ENCODE data around the gene FEV. TPM values are rescaled to one million over a fixed set of nuclear protein-coding genes. Genes with fewer than 3 reads are reported as not detected.

Gene FEV
- total and polyA plus RNA-seq, 2 donors (not counting 3 experiments of a cell fraction or from before 2014, with no cell fraction given) = not detected

- H3K9me3 ChIP-seq (replicated peaks; ENCODE audit: control insufficient read depth, insufficient read depth, low read length) = no peaks in the 10 kb centered on the region
- dilution Hi-C loops (cut with MboI; ENCODE audit: extremely low pct_ligation_motif_present, low sequenced_read_pairs) (no loop called here), intact Hi-C loops (cut with micrococcal nuclease) (no loop called here)
- no peaks in the 10 kb centered on the region for H3K36me3 ChIP-seq (ENCODE audit: control insufficient read depth in 2 of 2, extremely low read depth in 1 of 2, insufficient read depth in 2 of 2, low read length in 2 of 2)
- DNase-seq (ENCODE audit: low read depth, low spot score) = no peak
- no peak overlapping the region for H3K9ac ChIP-seq (replicated peaks; ENCODE audit: extremely low read depth, insufficient read depth, low read length)
- H3K79me2 ChIP-seq (ENCODE audit: control insufficient read depth, insufficient read depth, low read length) = no peaks in the 10 kb centered on the region
- no peaks in the 10 kb centered on the region for H4K20me1 ChIP-seq (replicated peaks; ENCODE audit: control insufficient read depth, extremely low read depth, insufficient read depth, low read length)
- H3K9me1 ChIP-seq (replicated peaks; ENCODE audit: control insufficient read depth, extremely low read depth, insufficient read depth, low read length) = no peaks in the 10 kb centered on the region
- H3K4me1 ChIP-seq (ENCODE audit: control insufficient read depth, extremely low read depth, insufficient read depth, low read length) = no peaks in the 10 kb centered on the region
- FAIRE-seq = no peak
- ChIA-PET POLR2A (no interaction called here), CTCF (interaction anchor here (0.6 to 1.9 kb wide), 7 partner anchors 20 to 77 kb away, joined by 3 to 12 read pairs (median 3); no protein-coding TSS in a partner anchor)
- H2AFZ ChIP-seq (ENCODE audit: low read depth, low read length) = no peak overlapping the region
- BruUV-seq (replicated peaks) = no TSS peak
- no peak overlapping the region for H3K27ac ChIP-seq (ENCODE audit: insufficient read depth, low read depth, low read length)
- H3K4me2 ChIP-seq (ENCODE audit: insufficient read depth, low read length) = no peak overlapping the region
- no peak overlapping the region for H3K4me3 ChIP-seq (replicated peaks in 1 of 3; ENCODE audit: insufficient read depth in 1 of 3, low read depth in 1 of 3, low read length in 3 of 3)
- H3K27me3 ChIP-seq (ENCODE audit: control insufficient read depth in 2 of 2, insufficient read depth in 2 of 2, low read length in 2 of 2) = peaks cover 23 to 27% of the 10 kb centered on the region in 2 experiments
- TF ChIP-seq, protein P1, sequence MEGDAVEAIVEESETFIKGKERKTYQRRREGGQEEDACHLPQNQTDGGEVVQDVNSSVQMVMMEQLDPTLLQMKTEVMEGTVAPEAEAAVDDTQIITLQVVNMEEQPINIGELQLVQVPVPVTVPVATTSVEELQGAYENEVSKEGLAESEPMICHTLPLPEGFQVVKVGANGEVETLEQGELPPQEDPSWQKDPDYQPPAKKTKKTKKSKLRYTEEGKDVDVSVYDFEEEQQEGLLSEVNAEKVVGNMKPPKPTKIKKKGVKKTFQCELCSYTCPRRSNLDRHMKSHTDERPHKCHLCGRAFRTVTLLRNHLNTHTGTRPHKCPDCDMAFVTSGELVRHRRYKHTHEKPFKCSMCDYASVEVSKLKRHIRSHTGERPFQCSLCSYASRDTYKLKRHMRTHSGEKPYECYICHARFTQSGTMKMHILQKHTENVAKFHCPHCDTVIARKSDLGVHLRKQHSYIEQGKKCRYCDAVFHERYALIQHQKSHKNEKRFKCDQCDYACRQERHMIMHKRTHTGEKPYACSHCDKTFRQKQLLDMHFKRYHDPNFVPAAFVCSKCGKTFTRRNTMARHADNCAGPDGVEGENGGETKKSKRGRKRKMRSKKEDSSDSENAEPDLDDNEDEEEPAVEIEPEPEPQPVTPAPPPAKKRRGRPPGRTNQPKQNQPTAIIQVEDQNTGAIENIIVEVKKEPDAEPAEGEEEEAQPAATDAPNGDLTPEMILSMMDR (IDR thresholded peaks at IDR 0.05; ENCODE audit: extremely low read depth in 1 of 2, insufficient read depth in 1 of 2, low read depth in 1 of 2, low read length in 2 of 2) = peak in 1 of 2 donors; percentile 13
- TF ChIP-seq POLR2A (IDR thresholded peaks at IDR 0.05; ENCODE audit: low read depth, low read length) (no peak), FOS (IDR thresholded peaks at IDR 0.05; ENCODE audit: borderline replicate concordance, insufficient read depth, low read length) (no peak)
Observed at GRCh38 chr2:218953366-218953954, 31.5 kb downstream of the FEV start.

GRCh38 chr2:218952160-218952559, 32.8 kb downstream of the FEV start:
- no peak overlapping the region for H3K4me3 ChIP-seq (replicated peaks in 1 of 3; ENCODE audit: insufficient read depth in 1 of 3, low read depth in 1 of 3, low read length in 3 of 3)
- H3K9ac ChIP-seq (replicated peaks; ENCODE audit: extremely low read depth, insufficient read depth, low read length) = no peak overlapping the region
- H2AFZ ChIP-seq (ENCODE audit: low read depth, low read length) = no peak overlapping the region
- ChIA-PET CTCF (interaction anchor here (1.1 to 1.9 kb wide), 4 partner anchors 18 to 76 kb away, joined by 3 to 12 read pairs (median 6); no protein-coding TSS in a partner anchor), POLR2A (no interaction called here)
- peaks cover 12 to 17% of the 10 kb centered on the region in 2 experiments for H3K27me3 ChIP-seq (ENCODE audit: control insufficient read depth in 2 of 2, insufficient read depth in 2 of 2, low read length in 2 of 2)
- H3K4me1 ChIP-seq (ENCODE audit: control insufficient read depth, extremely low read depth, insufficient read depth, low read length) = no peaks in the 10 kb centered on the region
- dilution Hi-C loops (cut with MboI; ENCODE audit: extremely low pct_ligation_motif_present, low sequenced_read_pairs) (no loop called here), intact Hi-C loops (cut with micrococcal nuclease) (no loop called here)
- DNase-seq (ENCODE audit: low read depth, low spot score) (no peak), FAIRE-seq (no peak)
- no peaks in the 10 kb centered on the region for H3K79me2 ChIP-seq (ENCODE audit: control insufficient read depth, insufficient read depth, low read length)
- no peaks in the 10 kb centered on the region for H4K20me1 ChIP-seq (replicated peaks; ENCODE audit: control insufficient read depth, extremely low read depth, insufficient read depth, low read length)
- TF ChIP-seq JUN (IDR thresholded peaks at IDR 0.05; ENCODE audit: borderline replicate concordance, insufficient read depth, insufficient read length, low read depth) (no peak), EZH2 (IDR thresholded peaks at IDR 0.05; ENCODE audit: borderline replicate concordance, low read depth, low read length, severe bottlenecking) (no peak), GATA2 (IDR thresholded peaks at IDR 0.05; ENCODE audit: insufficient read depth, insufficient read length, low read depth, low read length) (no peak), MYC (IDR thresholded peaks at IDR 0.05; ENCODE audit: low read depth, low read length) (no peak), POLR2AphosphoS5 (IDR thresholded peaks at IDR 0.05; ENCODE audit: insufficient read depth, low read depth, low read length) (no peak)
- no TSS peak for BruUV-seq (replicated peaks)
- H3K9me1 ChIP-seq (replicated peaks; ENCODE audit: control insufficient read depth, extremely low read depth, insufficient read depth, low read length) = no peaks in the 10 kb centered on the region
- no peak overlapping the region for H3K27ac ChIP-seq (ENCODE audit: insufficient read depth, low read depth, low read length)
- H3K9me3 ChIP-seq (replicated peaks; ENCODE audit: control insufficient read depth, insufficient read depth, low read length) = no peaks in the 10 kb centered on the region
- no peaks in the 10 kb centered on the region for H3K36me3 ChIP-seq (ENCODE audit: control insufficient read depth in 2 of 2, extremely low read depth in 1 of 2, insufficient read depth in 2 of 2, low read length in 2 of 2)
- no peak overlapping the region for H3K4me2 ChIP-seq (ENCODE audit: insufficient read depth, low read length)
